ENCODE results near the gene CDC20. TPM values are rescaled to one million over a fixed set of nuclear protein-coding genes. Genes with fewer than 3 reads are reported as not detected.

The CDC20 gene
- total RNA-seq, 1 donor from 2014 or later = 84.3 TPM

DNA sequence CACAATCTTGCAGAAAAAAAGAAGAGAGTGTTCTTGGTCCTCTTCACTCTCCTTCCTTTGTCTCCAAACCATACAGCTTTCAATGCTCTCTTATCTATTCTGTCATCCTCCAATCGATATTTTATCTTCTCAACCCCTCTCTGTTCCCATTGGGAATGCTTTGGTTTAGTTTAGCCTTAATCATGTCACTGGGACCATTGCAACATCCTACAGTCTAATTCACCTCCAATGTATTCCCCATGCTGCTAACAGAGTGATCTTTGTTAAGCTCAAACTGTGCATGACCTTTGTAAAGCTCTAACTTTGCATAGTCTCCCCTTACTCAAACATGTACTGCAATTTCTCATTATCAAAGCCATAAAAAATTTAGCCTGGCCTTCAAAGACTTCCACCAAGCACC, 18.2 kb upstream of the CDC20 start:
- H3K27ac Mint-ChIP-seq = no peak overlapping the region
- H3K4me3 Mint-ChIP-seq = no peak overlapping the region
- no peak for DNase-seq
- H3K9me3 Mint-ChIP-seq = no peaks in the 10 kb centered on the region
- no peaks in the 10 kb centered on the region for H3K36me3 Mint-ChIP-seq (ENCODE audit: low read depth)
- intact Hi-C loops (cut with micrococcal nuclease) = no loop called here
- peaks cover 8% of the 10 kb centered on the region for H3K4me1 Mint-ChIP-seq
- H3K27me3 Mint-ChIP-seq = peaks cover 8% of the 10 kb centered on the region

DNA sequence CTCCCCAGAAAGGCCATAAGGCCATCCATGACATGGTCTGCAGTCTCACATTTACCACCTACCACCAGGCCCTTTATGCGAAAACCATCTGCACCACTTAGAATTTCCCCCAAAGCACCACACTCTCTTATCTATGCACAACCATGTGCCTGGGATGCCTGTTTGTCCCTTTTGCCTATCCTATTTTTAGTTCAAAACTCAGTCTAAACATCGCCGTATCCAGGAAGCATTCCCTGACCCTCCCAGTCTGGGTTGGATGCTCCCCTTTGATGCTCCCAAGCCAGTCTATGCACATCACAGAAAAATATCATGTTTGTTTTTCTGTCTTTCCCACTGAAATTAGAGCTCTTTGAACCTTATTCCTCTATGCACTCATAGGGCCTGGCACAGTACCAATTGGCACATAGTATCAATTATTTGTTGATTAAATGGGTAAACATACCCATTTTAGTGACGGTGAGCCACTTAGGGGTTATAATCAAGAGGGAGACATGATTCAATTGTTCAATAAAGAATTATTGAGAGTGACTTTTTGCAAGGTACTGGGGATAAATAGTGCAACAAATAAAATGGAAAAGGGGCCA, 14.4 kb upstream of the CDC20 start:
- intact Hi-C loops (cut with micrococcal nuclease) = no loop called here
- DNase-seq = no peak
- no peaks in the 10 kb centered on the region for H3K36me3 Mint-ChIP-seq (ENCODE audit: low read depth)
- peaks cover 14% of the 10 kb centered on the region for H3K4me1 Mint-ChIP-seq
- H3K4me3 Mint-ChIP-seq = no peak overlapping the region
- H3K9me3 Mint-ChIP-seq = no peaks in the 10 kb centered on the region
- peaks cover 9% of the 10 kb centered on the region for H3K27me3 Mint-ChIP-seq
- H3K27ac Mint-ChIP-seq = no peak overlapping the region

DNA sequence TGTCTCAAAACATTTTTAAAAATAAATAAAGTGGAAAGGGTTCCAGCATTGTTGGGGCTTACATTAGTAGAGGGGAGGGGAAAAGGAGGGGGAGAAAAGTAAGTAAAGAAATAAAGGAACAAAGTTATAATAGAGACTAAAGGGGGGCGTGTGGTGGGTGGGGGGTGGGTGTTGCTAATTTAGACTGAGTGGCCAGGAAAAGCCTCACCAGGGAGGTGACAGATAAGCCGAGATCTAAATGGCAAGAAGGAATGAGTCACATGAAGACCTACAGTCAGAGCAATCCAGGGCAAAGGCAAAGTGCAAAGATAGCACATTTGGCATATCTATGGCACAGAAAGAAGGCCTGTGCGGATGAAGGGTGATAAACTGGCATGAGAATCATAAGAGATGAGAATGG, 13.7 kb upstream of the CDC20 start:
- no peak for DNase-seq
- Mint-ChIP-seq H3K27me3 (peaks cover 9% of the 10 kb centered on the region), H3K36me3 (ENCODE audit: low read depth) (no peaks in the 10 kb centered on the region), H3K4me1 (peaks cover 20% of the 10 kb centered on the region), H3K9me3 (no peaks in the 10 kb centered on the region), H3K27ac (no peak overlapping the region), H3K4me3 (no peak overlapping the region)
- intact Hi-C loops (cut with micrococcal nuclease) = no loop called here

- DNase-seq = no peak
- peaks cover 2% of the 10 kb centered on the region for H3K27me3 Mint-ChIP-seq
- H3K36me3 Mint-ChIP-seq (ENCODE audit: low read depth) = no peaks in the 10 kb centered on the region
- H3K4me1 Mint-ChIP-seq = peaks cover 20% of the 10 kb centered on the region
- H3K27ac Mint-ChIP-seq = no peak overlapping the region
- H3K9me3 Mint-ChIP-seq = no peaks in the 10 kb centered on the region
- no peak overlapping the region for H3K4me3 Mint-ChIP-seq
- intact Hi-C loops (cut with micrococcal nuclease) = no loop called here
Observed at GRCh38 chr1:43346636-43347035, 12.1 kb upstream of the CDC20 start.

DNA sequence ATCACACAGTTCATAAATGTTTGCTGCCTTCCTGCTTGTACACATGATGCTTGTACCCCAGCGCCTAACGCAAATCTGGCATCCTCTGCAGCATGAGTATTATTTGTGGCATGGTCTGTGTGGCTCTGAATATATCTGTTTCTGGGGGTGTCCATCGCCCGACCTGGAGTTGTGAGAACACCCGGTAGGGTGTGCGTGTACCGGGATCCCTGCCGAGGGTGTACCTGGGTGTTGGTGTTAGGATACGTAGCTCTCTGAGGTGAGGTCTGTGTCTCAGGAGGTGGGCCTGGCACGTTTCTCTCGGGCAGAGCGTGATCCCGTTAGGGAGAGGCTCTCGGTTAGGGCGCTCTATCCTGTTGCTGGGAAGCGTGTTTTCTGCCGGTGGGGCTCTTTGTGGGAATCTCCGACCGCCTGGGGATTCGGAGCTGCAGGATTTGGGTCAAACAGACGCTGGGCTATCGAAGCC, 10.4 kb upstream of the CDC20 start:
- Mint-ChIP-seq H3K27ac (no peak overlapping the region), H3K9me3 (no peaks in the 10 kb centered on the region), H3K36me3 (ENCODE audit: low read depth) (no peaks in the 10 kb centered on the region), H3K4me1 (peaks cover 27% of the 10 kb centered on the region), H3K4me3 (no peak overlapping the region), H3K27me3 (peaks cover 2% of the 10 kb centered on the region)
- no peak for DNase-seq
- intact Hi-C loops (cut with micrococcal nuclease) = no loop called here

- Mint-ChIP-seq H3K27me3 (peaks cover 2% of the 10 kb centered on the region), H3K27ac (peak overlapping the region; percentile 78), H3K4me1 (peaks cover 24% of the 10 kb centered on the region), H3K9me3 (no peaks in the 10 kb centered on the region), H3K4me3 (peak overlapping the region; percentile 65), H3K36me3 (ENCODE audit: low read depth) (no peaks in the 10 kb centered on the region)
- peak; percentile 88 for DNase-seq
- intact Hi-C loops (cut with micrococcal nuclease) = loop anchor here (1.0 kb wide), 1 partner anchor 9 kb away; the partner anchor contains the start of gene CDC20
Observed at GRCh38 chr1:43348809-43349593, 9.8 kb upstream of the CDC20 start.

DNA sequence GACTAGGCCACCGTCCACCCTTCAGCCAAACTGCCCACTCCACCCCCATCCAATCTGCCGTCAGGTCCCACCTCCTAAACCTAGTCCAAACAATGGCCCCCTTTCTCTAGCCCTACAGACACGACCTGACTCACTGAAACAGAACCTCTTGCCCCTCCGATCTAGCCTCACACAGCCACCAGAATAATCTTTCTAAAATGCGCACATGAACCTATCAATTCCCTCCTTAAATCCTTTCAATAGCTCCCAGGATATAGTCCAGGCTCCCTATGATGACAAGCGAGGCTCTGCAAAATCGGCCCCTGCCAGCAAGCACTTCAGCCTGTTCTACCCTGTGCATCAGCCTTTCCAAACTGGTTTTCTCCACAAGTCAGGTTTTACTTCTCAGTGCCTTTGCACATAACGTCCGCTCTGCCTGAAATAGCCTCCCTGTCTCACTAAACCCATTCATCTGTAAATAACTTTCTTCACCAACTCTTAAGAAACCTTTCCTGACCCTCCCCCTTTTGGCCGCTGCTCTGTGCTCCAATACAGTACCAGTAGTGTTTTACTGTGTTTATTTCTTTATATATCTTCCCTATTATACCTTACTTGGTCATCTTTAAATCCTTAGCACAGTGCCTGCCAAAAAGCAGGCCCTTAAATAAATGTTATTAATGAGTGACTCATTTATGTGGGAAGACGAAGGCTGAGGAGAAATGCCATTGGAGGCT, 9.0 kb upstream of the CDC20 start:
- peaks cover 4% of the 10 kb centered on the region for H3K36me3 Mint-ChIP-seq (ENCODE audit: low read depth)
- DNase-seq = no peak
- H3K4me1 Mint-ChIP-seq = peaks cover 19% of the 10 kb centered on the region
- peak overlapping the region; percentile 78 for H3K27ac Mint-ChIP-seq
- no peaks in the 10 kb centered on the region for H3K9me3 Mint-ChIP-seq
- peak overlapping the region; percentile 65 for H3K4me3 Mint-ChIP-seq
- intact Hi-C loops (cut with micrococcal nuclease) = loop anchor here (1.0 kb wide), 1 partner anchor 9 kb away; the partner anchor contains the start of gene CDC20
- peaks cover 2% of the 10 kb centered on the region for H3K27me3 Mint-ChIP-seq

DNA sequence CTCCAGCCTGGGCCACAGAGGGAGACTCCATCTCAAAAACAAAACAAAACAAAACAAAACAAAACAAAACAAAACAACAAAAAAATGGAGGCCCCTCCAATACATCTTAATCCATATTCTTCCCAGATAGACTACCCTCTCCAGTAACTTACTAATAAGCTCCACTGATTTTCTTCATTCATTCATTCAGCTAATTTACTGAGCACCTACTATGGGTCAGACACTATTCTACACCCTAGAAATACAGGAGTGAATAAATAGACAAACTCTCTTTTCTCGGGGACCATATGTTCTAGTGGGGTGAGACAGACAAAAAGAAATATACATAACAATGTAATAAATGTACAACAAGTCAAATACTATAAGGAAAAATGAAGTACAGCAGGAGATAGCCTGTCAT, 7.8 kb upstream of the CDC20 start:
- peaks cover 2% of the 10 kb centered on the region for H3K27me3 Mint-ChIP-seq
- H3K36me3 Mint-ChIP-seq (ENCODE audit: low read depth) = peaks cover 4% of the 10 kb centered on the region
- H3K4me1 Mint-ChIP-seq = peaks cover 17% of the 10 kb centered on the region
- intact Hi-C loops (cut with micrococcal nuclease) = no loop called here
- no peak for DNase-seq
- no peaks in the 10 kb centered on the region for H3K9me3 Mint-ChIP-seq
- H3K27ac Mint-ChIP-seq = no peak overlapping the region
- no peak overlapping the region for H3K4me3 Mint-ChIP-seq

GRCh38 chr1:43351421-43352350, 7.1 kb upstream of the CDC20 start:
- Mint-ChIP-seq H3K4me1 (peaks cover 16% of the 10 kb centered on the region), H3K27me3 (peaks cover 2% of the 10 kb centered on the region), H3K4me3 (no peak overlapping the region), H3K27ac (peak overlapping the region; percentile 61), H3K9me3 (no peaks in the 10 kb centered on the region), H3K36me3 (ENCODE audit: low read depth) (peaks cover 4% of the 10 kb centered on the region)
- DNase-seq = no peak
- intact Hi-C loops (cut with micrococcal nuclease) = no loop called here

DNA sequence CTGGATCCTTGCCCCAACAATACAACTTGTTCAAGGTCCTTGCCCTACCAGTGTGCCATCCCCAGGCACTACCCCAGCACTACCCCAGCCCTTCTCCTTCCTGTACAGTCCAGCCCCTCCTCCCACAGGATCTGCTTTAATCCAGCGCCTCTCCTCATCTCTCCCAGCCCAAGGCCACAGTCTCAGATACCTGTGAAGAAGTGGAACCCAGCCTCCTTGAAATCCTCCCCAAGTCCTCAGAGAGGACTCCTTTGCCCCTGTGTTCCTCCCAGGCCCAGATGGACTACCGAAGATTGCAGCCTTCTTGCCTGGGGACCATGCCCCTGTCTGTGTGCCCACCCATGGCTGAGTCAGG, 6.5 kb upstream of the CDC20 start:
- H3K4me1 Mint-ChIP-seq = peaks cover 18% of the 10 kb centered on the region
- no peak overlapping the region for H3K4me3 Mint-ChIP-seq
- no peak overlapping the region for H3K27ac Mint-ChIP-seq
- H3K9me3 Mint-ChIP-seq = no peaks in the 10 kb centered on the region
- DNase-seq = no peak
- H3K27me3 Mint-ChIP-seq = no peaks in the 10 kb centered on the region
- H3K36me3 Mint-ChIP-seq (ENCODE audit: low read depth) = peaks cover 7% of the 10 kb centered on the region
- intact Hi-C loops (cut with micrococcal nuclease) = no loop called here

DNA sequence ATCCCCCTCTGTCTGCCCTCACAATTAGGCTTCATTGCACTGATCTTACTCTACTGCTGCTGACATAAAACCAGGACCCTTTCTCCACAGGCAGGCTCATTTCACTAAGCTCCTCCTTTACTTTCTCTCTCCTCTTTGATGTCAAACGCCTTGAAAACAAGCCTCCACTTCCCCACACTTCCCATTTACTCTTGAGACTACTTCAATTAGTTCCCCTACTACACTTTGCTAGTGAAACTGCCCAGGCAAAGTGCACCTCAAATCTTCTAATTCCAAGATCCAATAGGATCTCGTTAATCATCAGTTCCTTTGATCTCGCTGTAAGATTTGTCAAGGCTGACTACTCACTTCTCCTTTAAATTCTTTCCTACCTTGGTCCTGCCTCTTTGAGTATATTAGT, 5.9 kb upstream of the CDC20 start:
- intact Hi-C loops (cut with micrococcal nuclease) = no loop called here
- H3K27ac Mint-ChIP-seq = no peak overlapping the region
- H3K27me3 Mint-ChIP-seq = no peaks in the 10 kb centered on the region
- H3K36me3 Mint-ChIP-seq (ENCODE audit: low read depth) = peaks cover 7% of the 10 kb centered on the region
- DNase-seq = no peak
- peaks cover 21% of the 10 kb centered on the region for H3K4me1 Mint-ChIP-seq
- no peaks in the 10 kb centered on the region for H3K9me3 Mint-ChIP-seq
- no peak overlapping the region for H3K4me3 Mint-ChIP-seq

DNA sequence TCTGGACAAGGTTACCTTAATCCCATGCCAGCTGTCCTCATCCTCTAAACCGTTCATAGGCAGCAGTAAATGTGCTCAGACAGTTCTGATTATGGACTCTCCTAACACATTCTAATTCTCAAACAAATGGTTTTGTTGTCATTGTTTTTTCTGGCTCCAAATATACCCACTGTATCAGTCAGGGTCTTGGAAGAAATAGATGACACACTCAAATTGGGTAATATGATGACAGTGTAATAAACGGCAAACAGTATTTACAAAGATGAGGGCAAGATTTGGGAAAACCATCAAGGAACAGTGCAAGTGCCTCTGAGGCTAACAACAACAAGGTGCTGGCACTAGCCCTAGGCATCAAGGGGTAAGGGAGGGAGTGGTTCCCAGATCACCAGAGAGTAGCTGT, 4.3 kb upstream of the CDC20 start:
- intact Hi-C loops (cut with micrococcal nuclease) = no loop called here
- H3K27ac Mint-ChIP-seq = no peak overlapping the region
- no peaks in the 10 kb centered on the region for H3K9me3 Mint-ChIP-seq
- no peaks in the 10 kb centered on the region for H3K27me3 Mint-ChIP-seq
- no peak overlapping the region for H3K4me3 Mint-ChIP-seq
- peaks cover 9% of the 10 kb centered on the region for H3K36me3 Mint-ChIP-seq (ENCODE audit: low read depth)
- no peak for DNase-seq
- H3K4me1 Mint-ChIP-seq = peaks cover 22% of the 10 kb centered on the region

GRCh38 chr1:43354936-43355335, 3.8 kb upstream of the CDC20 start:
- no peak for DNase-seq
- Mint-ChIP-seq H3K36me3 (ENCODE audit: low read depth) (peaks cover 13% of the 10 kb centered on the region), H3K4me3 (no peak overlapping the region), H3K4me1 (peaks cover 21% of the 10 kb centered on the region), H3K9me3 (no peaks in the 10 kb centered on the region), H3K27me3 (no peaks in the 10 kb centered on the region), H3K27ac (no peak overlapping the region)
- intact Hi-C loops (cut with micrococcal nuclease) = loop anchor here (5.0 kb wide), 2 partner anchors 97 to 1277 kb away; partner anchors contain the start of gene HYI

All from activated CD4-positive, alpha-beta T cell treated with anti-CD3 and anti-CD28 coated beads, Interleukin-2, amount 10 ng/mL, durations not matched to agents 24 days and 14 days (primary cell).